ENCODE data around the gene SLC45A1.

DNA sequence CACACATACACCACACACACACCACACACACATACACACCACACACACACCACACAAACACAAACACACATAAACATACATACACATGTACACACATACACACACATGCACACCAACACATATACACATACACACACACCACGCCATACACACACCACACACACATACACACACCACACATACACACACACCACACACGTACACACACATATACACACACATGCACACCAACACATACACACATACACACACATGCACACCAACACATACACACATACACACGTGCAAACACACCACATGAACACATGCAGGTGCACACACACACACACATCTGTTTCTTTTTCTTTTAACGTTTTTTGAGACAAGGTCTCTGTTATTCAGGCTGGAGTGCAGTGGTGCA lies 41.0 kb upstream of the SLC45A1 start:
- TF ChIP-seq, protein P1, sequence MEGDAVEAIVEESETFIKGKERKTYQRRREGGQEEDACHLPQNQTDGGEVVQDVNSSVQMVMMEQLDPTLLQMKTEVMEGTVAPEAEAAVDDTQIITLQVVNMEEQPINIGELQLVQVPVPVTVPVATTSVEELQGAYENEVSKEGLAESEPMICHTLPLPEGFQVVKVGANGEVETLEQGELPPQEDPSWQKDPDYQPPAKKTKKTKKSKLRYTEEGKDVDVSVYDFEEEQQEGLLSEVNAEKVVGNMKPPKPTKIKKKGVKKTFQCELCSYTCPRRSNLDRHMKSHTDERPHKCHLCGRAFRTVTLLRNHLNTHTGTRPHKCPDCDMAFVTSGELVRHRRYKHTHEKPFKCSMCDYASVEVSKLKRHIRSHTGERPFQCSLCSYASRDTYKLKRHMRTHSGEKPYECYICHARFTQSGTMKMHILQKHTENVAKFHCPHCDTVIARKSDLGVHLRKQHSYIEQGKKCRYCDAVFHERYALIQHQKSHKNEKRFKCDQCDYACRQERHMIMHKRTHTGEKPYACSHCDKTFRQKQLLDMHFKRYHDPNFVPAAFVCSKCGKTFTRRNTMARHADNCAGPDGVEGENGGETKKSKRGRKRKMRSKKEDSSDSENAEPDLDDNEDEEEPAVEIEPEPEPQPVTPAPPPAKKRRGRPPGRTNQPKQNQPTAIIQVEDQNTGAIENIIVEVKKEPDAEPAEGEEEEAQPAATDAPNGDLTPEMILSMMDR (IDR thresholded peaks at IDR 0.05) = no peak
- no peak for TF ChIP-seq POLR2A (IDR thresholded peaks at IDR 0.05)
